ENCODE results near the gene ROBO1. TPM values are rescaled to one million over a fixed set of nuclear protein-coding genes. Genes with fewer than 3 reads are reported as not detected.

Gene ROBO1
- polyA plus RNA-seq, 1 donor (not counting 4 experiments of a cell fraction or from before 2014, with no cell fraction given) = 27.1 TPM

- dilution Hi-C loops (cut with MboI; ENCODE audit: extremely low pct_ligation_motif_present, low sequenced_read_pairs) = no loop called here
- no peak for TF ChIP-seq EZH2 (IDR thresholded peaks at IDR 0.05; ENCODE audit: low read length)
- TF ChIP-seq, protein P1, sequence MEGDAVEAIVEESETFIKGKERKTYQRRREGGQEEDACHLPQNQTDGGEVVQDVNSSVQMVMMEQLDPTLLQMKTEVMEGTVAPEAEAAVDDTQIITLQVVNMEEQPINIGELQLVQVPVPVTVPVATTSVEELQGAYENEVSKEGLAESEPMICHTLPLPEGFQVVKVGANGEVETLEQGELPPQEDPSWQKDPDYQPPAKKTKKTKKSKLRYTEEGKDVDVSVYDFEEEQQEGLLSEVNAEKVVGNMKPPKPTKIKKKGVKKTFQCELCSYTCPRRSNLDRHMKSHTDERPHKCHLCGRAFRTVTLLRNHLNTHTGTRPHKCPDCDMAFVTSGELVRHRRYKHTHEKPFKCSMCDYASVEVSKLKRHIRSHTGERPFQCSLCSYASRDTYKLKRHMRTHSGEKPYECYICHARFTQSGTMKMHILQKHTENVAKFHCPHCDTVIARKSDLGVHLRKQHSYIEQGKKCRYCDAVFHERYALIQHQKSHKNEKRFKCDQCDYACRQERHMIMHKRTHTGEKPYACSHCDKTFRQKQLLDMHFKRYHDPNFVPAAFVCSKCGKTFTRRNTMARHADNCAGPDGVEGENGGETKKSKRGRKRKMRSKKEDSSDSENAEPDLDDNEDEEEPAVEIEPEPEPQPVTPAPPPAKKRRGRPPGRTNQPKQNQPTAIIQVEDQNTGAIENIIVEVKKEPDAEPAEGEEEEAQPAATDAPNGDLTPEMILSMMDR (optimal IDR thresholded peaks at IDR 0.05 in 1 of 3, IDR thresholded peaks at IDR 0.05 in 1 of 3, conservative IDR thresholded peaks at IDR 0.05 in 1 of 3; ENCODE audit: extremely low read depth in 1 of 3, insufficient read depth in 2 of 3, low read length in 3 of 3) = no peak
- peak; percentile 5 for FAIRE-seq
These were observed 405.1 kb downstream of the ROBO1 start for GRCh38 chr3:79362571-79363270.

DNA sequence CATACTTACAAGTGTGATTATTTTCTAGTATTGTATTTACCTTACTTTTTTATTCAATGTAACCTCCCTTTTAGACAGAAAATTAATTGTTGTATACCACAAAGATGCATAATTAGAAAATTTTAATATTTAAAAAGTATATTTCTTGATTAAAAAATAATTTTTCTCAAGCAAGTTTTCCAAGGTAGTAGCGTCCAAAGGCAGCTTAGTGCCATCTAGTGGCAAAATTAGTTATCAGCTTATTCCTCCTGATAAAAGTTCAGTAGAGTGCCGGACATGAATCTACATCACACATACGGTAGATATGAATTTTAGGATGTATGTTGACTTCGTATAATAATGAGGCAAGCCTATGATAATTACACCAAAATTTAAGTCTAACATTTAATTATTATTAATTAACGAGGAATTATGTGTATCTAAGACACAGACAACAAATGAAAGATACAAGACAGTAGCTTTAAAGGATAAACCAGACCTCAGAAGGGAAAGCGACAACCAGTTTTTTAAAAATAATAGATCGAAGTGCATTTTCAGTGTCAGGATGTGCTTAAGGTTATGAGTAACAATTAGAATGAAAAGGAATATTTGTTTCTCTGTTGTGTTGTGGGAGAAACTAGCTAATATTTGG lies 405.9 kb downstream of the ROBO1 start:
- Histone ChIP-seq H3K27me3 (ENCODE audit: control insufficient read depth, extremely low read depth, insufficient read depth, low read length) (no peaks in the 10 kb centered on the region), H3K4me1 (ENCODE audit: control insufficient read depth, extremely low read depth, insufficient read depth, low read length) (peaks cover 5% of the 10 kb centered on the region), H4K20me1 (ENCODE audit: control insufficient read depth, extremely low read depth, insufficient read depth, low read length) (no peaks in the 10 kb centered on the region), H3K79me2 (ENCODE audit: control insufficient read depth, insufficient read depth, low read length) (no peaks in the 10 kb centered on the region), H3K36me3 (ENCODE audit: control insufficient read depth in 2 of 2, extremely low read depth in 1 of 2, insufficient read depth in 2 of 2, low read length in 2 of 2) (no peaks in the 10 kb centered on the region), H2AFZ (ENCODE audit: control insufficient read depth, low read length) (peak overlapping the region; percentile 62), H3K9ac (ENCODE audit: control insufficient read depth, extremely low read depth, insufficient read depth, low read length) (no peak overlapping the region), H3K27ac (ENCODE audit: control insufficient read depth, insufficient read depth, low read length) (no peak overlapping the region), H3K4me2 (ENCODE audit: control insufficient read depth, extremely low read depth, insufficient read depth, low read depth, low read length) (peak overlapping the region; percentile 45), H3K4me3 (ENCODE audit: control insufficient read depth in 2 of 3, extremely low read depth in 1 of 3, insufficient read depth in 2 of 3, low read depth in 1 of 3, low read length in 3 of 3) (no peak overlapping the region), H3K9me3 (ENCODE audit: control insufficient read depth, low read depth, low read length) (no peaks in the 10 kb centered on the region), H3K9me1 (ENCODE audit: control insufficient read depth, extremely low read depth, insufficient read depth, low read length) (no peaks in the 10 kb centered on the region)
- peak; percentile 73 for FAIRE-seq
- dilution Hi-C loops (cut with MboI; ENCODE audit: extremely low pct_ligation_motif_present, low sequenced_read_pairs) = no loop called here
- DNase-seq (ENCODE audit: low read depth, low spot score) = no peak
- TF ChIP-seq, protein P1 (optimal IDR thresholded peaks at IDR 0.05 in 1 of 3, IDR thresholded peaks at IDR 0.05 in 1 of 3, conservative IDR thresholded peaks at IDR 0.05 in 1 of 3; ENCODE audit: extremely low read depth in 1 of 3, insufficient read depth in 2 of 3, low read length in 3 of 3) = peak in 2 of 3 experiments; percentile 42 to 59
- TF ChIP-seq EZH2 (IDR thresholded peaks at IDR 0.05; ENCODE audit: low read length) = no peak

More at GRCh38 chr3:79362571-79363270, 405.1 kb downstream of the ROBO1 start:
- H4K20me1 ChIP-seq (ENCODE audit: control insufficient read depth, extremely low read depth, insufficient read depth, low read length) = no peaks in the 10 kb centered on the region
- no peaks in the 10 kb centered on the region for H3K36me3 ChIP-seq (ENCODE audit: control insufficient read depth in 2 of 2, extremely low read depth in 1 of 2, insufficient read depth in 2 of 2, low read length in 2 of 2)
- H3K4me3 ChIP-seq (ENCODE audit: control insufficient read depth in 2 of 3, extremely low read depth in 1 of 3, insufficient read depth in 2 of 3, low read depth in 1 of 3, low read length in 3 of 3) = no peak overlapping the region
- peak overlapping the region; percentile 57 for H2AFZ ChIP-seq (ENCODE audit: control insufficient read depth, low read length)
- H3K79me2 ChIP-seq (ENCODE audit: control insufficient read depth, insufficient read depth, low read length) = no peaks in the 10 kb centered on the region
- no peak overlapping the region for H3K27ac ChIP-seq (ENCODE audit: control insufficient read depth, insufficient read depth, low read length)
- no peaks in the 10 kb centered on the region for H3K27me3 ChIP-seq (ENCODE audit: control insufficient read depth, extremely low read depth, insufficient read depth, low read length)
- no peak overlapping the region for H3K4me2 ChIP-seq (ENCODE audit: control insufficient read depth, extremely low read depth, insufficient read depth, low read depth, low read length)
- DNase-seq (ENCODE audit: low read depth, low spot score) = no peak
- H3K4me1 ChIP-seq (ENCODE audit: control insufficient read depth, extremely low read depth, insufficient read depth, low read length) = peaks cover 14% of the 10 kb centered on the region
- no peak overlapping the region for H3K9ac ChIP-seq (ENCODE audit: control insufficient read depth, extremely low read depth, insufficient read depth, low read length)
- no peaks in the 10 kb centered on the region for H3K9me1 ChIP-seq (ENCODE audit: control insufficient read depth, extremely low read depth, insufficient read depth, low read length)
- no peaks in the 10 kb centered on the region for H3K9me3 ChIP-seq (ENCODE audit: control insufficient read depth, low read depth, low read length)
